ENCODE data around the gene RBP4.
"Not testable (repeated sequence)": the region's sequence is repeated elsewhere in the genome, so short reads cannot be mapped to it uniquely, and the experiment has no call there.

RBP4 gene

GRCh38 chr10:93565446-93565845 lies 35.6 kb downstream of the RBP4 start:
- no peak for DNase-seq

GRCh38 chr10:93560541-93560940 lies 40.5 kb downstream of the RBP4 start:
- no peak for DNase-seq

GRCh38 chr10:93559490-93559889 lies 41.5 kb downstream of the RBP4 start:
- no peak for DNase-seq

GRCh38 chr10:93554760-93555432 lies 46.1 kb downstream of the RBP4 start:
- peak; percentile 55 for DNase-seq

GRCh38 chr10:93554316-93554663 lies 46.7 kb downstream of the RBP4 start:
- no peak for DNase-seq

- DNase-seq: peak; percentile 9
These were observed 47.3 kb downstream of the RBP4 start for GRCh38 chr10:93553482-93554315.

DNA sequence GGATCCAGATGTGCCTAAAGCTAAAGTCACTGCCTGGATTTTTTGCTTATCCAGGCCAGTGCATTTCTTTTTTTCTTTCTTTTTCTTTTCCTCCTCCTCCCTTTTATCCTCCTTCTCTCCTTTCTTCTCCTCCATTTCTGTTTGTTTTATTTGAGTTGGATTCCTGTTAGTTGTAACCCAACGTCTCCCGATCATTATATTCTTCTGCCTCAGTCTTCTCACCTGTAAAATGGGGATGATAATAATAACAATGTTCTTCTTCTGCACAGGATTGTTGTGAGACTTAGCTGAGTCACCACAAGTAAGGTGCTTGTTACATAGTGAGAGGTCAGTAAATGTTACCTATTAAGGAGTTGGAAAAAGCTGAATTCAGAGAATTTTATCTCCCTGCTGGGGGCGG lies 48.3 kb downstream of the RBP4 start:
- DNase-seq: no peak

DNA sequence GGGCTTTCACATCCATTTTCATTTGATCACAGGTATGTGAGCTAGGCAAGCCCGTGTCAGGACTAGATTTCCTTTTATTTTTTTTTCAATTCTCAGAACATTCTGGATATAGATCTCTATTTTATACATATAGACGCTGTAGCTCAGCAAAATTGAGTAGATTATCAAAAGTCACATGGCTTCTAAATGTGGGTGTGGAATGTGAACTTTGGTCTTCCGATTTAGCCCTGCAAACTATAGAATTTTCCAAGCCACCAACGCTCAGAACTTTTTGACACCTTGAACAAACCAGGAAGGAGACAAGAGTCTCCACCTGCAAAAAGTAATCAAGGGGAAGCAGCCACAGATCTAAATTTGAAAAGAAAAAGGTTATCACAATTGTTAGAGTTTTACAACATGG lies 50.4 kb downstream of the RBP4 start:
- no peak for DNase-seq

- peak; percentile 40 for DNase-seq
These were observed 52.5 kb downstream of the RBP4 start for GRCh38 chr10:93548376-93549071.

DNA sequence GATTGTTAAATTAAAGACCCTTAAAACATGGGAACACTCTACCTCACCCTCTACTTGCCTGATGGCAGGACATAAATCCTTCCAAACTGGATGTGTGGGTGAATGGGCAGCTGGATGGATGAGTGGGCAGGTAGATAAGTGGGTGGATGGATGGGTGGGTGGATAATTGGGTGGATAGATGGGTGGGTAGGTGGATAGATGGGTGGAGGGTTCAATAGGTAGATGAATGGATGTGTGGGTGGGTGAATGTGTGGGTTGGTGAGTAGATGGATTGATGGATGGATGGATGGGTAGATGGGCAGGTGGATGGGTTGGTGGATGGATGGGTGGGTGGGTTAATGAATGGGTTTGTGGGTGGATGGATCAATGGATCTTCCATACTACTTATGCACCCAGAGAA lies 53.5 kb downstream of the RBP4 start:
- DNase-seq: no peak

- DNase-seq: not testable (repeated sequence)
These were observed 54.0 kb downstream of the RBP4 start for GRCh38 chr10:93546995-93547394.

- DNase-seq: peak; percentile 21
These were observed 58.7 kb downstream of the RBP4 start for GRCh38 chr10:93542358-93542791.

All from fibroblast of skin of right biceps (primary cell).